ENCODE data around the gene CES4A. TPM values are rescaled to one million over a fixed set of nuclear protein-coding genes. Genes with fewer than 3 reads are reported as not detected.

CES4A gene
- total and polyA plus RNA-seq, 9 of the 15 experiments (the other 6 are each of a cell fraction or from before 2014, with no cell fraction given) = 0.09 to 0.13 (median 0.11) TPM; not detected in 6

DNA sequence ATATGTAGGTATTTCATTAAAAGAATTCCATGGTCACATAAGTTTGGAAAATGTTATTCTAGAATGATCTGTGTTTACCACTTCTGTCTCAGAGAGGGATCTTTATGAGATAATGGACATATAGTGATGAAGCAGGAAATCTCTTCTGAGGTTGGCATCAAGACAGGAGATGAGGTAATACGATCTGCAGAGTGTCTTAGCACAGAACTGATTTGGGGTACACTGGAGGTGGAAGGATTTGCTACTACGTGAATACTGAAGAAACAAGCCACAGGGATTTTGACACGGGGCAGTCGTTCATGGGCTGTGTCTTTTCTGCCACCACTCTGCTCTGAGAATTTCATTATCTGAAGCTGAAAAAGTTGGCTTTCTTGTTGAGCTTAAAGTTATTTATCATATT is 46.1 kb downstream of the CES4A start (continued):
- TF ChIP-seq ZNF24 (IDR thresholded peaks at IDR 0.05) (no peak), HDAC6 (IDR thresholded peaks at IDR 0.05; ENCODE audit: low read depth, low read length) (no peak), PRMT5 (CRISPR knock-in tag; IDR thresholded peaks at IDR 0.05) (no peak), ZNF75A (CRISPR knock-in tag; IDR thresholded peaks at IDR 0.05) (no peak), KLF10 (CRISPR knock-in tag; IDR thresholded peaks at IDR 0.05) (no peak)

- no peak for ATAC-seq
- H3K4me2 ChIP-seq (ENCODE audit: insufficient read depth, low read length) = no peak overlapping the region
- POLR2A ChIA-PET = interaction anchor here (1.0 kb wide), 1 partner anchor 9 kb away, joined by 5 read pairs; no protein-coding TSS in a partner anchor
- DNase-seq (ENCODE audit: extremely low read depth in 1 of 4, low spot score in 3 of 4) = no peak
- H3K27me3 ChIP-seq (ENCODE audit: control insufficient read depth in 2 of 2, insufficient read depth in 2 of 2, low read length in 2 of 2) = no peaks in the 10 kb centered on the region
- CTCF ChIA-PET (ENCODE audit: low intra/inter-chr PET ratio) = no interaction called here
- WGBS (ENCODE audit: insufficient coverage, low coverage, missing lambda C conversion rate) = 68% methylated on average over 1 of the region's 1 CpG
- intact Hi-C loops (cut with micrococcal nuclease) (no loop called here), in situ Hi-C loops (cut with MboI) (no loop called here)
- H3K27ac ChIP-seq (ENCODE audit: extremely low read depth, low read depth, low read length) = no peak overlapping the region
- peaks cover 70% of the 10 kb centered on the region; the same call in 2 of the 3 replicates for H3K36me3 ChIP-seq (ENCODE audit: control insufficient read depth, insufficient read depth, low read length)
- FAIRE-seq = no peak
- H4K20me1 ChIP-seq (replicated peaks; ENCODE audit: control insufficient read depth, insufficient read depth, low read length) = no peaks in the 10 kb centered on the region; the same call in none of the 2 replicates
- no peak overlapping the region for H3K4me3 ChIP-seq
- peaks cover 87% of the 10 kb centered on the region for H3K79me2 ChIP-seq (ENCODE audit: control insufficient read depth, insufficient read depth, low read length)
- H3K9ac ChIP-seq (ENCODE audit: insufficient read depth in 1 of 2, low read depth in 2 of 2, low read length in 2 of 2) = no peak overlapping the region
- peaks cover 5 to 6% of the 10 kb centered on the region in 2 experiments for H3K4me1 ChIP-seq (replicated peaks in 1 of 2; ENCODE audit: control insufficient read depth in 2 of 2, insufficient read depth in 2 of 2, low read length in 2 of 2)
- H3K9me1 ChIP-seq (ENCODE audit: control insufficient read depth, insufficient read depth, low read length) = no peaks in the 10 kb centered on the region
- H2AFZ ChIP-seq (ENCODE audit: low read depth, low read length) = no peak overlapping the region
- no peaks in the 10 kb centered on the region for H3K9me3 ChIP-seq (replicated peaks; ENCODE audit: control insufficient read depth, insufficient read depth, low read depth, low read length)
- TF ChIP-seq STAG1 (CRISPR knock-in tag; IDR thresholded peaks at IDR 0.05; ENCODE audit: borderline replicate concordance) = no peak
- no peak for TF ChIP-seq SRSF3 (IDR thresholded peaks at IDR 0.05; ENCODE audit: insufficient read depth, low read length)
- TF ChIP-seq JUN (IDR thresholded peaks at IDR 0.05; ENCODE audit: borderline replicate concordance, low read depth, low read length) = no peak
- TF ChIP-seq JUN (CRISPR knock-in tag; IDR thresholded peaks at IDR 0.05; ENCODE audit: borderline replicate concordance) = no peak
- no peak for TF ChIP-seq RBBP5 (IDR thresholded peaks at IDR 0.05; ENCODE audit: borderline replicate concordance, insufficient read depth, low read length, poor library complexity, severe bottlenecking)
- no TSS peak for BruUV-seq (replicated peaks)
Observed at GRCh38 chr16:67035364-67035763, 47.0 kb downstream of the CES4A start.

All from K562 (cell line).